HG03439 (cell line): ENCODE data around the gene GPR137B.
"Not testable (repeated sequence)": the region's sequence is repeated elsewhere in the genome, so short reads cannot be mapped to it uniquely, and the experiment has no call there.

ENCODE experiments used
- ATAC-seq: cut with Tn5 transposase; IDR thresholded peaks from one replicate; pipeline ENCODE4 v1.9.1; 2021; ENCODE audit warnings: mild to moderate bottlenecking, moderate library complexity; ENCODE audit not compliant: unreplicated experiment

GPR137B gene

GRCh38 chr1:236159704-236160539 is 17.6 kb downstream of the GPR137B start:
- ATAC-seq: peak; percentile 47

- no peak for ATAC-seq
These were observed 18.3 kb downstream of the GPR137B start for GRCh38 chr1:236160540-236161127.

- ATAC-seq: no peak
These were observed 18.9 kb downstream of the GPR137B start for GRCh38 chr1:236161230-236161629.

- not testable (repeated sequence) for ATAC-seq
These were observed 19.4 kb downstream of the GPR137B start for GRCh38 chr1:236161755-236162154.

- ATAC-seq: no peak
These were observed 21.3 kb downstream of the GPR137B start for GRCh38 chr1:236163463-236164153.

GRCh38 chr1:236164273-236164672 is 21.9 kb downstream of the GPR137B start:
- ATAC-seq: no peak

- no peak for ATAC-seq
These were observed 23.1 kb downstream of the GPR137B start for GRCh38 chr1:236165238-236165981.

- no peak for ATAC-seq
These were observed 23.7 kb downstream of the GPR137B start for GRCh38 chr1:236166041-236166440.

- ATAC-seq: no peak
These were observed 24.8 kb downstream of the GPR137B start for GRCh38 chr1:236167154-236167553.

- ATAC-seq: no peak
These were observed 25.2 kb downstream of the GPR137B start for GRCh38 chr1:236167578-236167977.

GRCh38 chr1:236168716-236169429 is 26.5 kb downstream of the GPR137B start:
- peak; percentile 75 for ATAC-seq

- ATAC-seq: no peak
These were observed 29.8 kb downstream of the GPR137B start for GRCh38 chr1:236172041-236172579.

GRCh38 chr1:236173174-236173767 is 30.9 kb downstream of the GPR137B start:
- no peak for ATAC-seq

GRCh38 chr1:236175642-236176336 is 33.5 kb downstream of the GPR137B start:
- no peak for ATAC-seq

- ATAC-seq: no peak
These were observed 34.3 kb downstream of the GPR137B start for GRCh38 chr1:236176337-236177336.

- ATAC-seq: no peak
These were observed 37.3 kb downstream of the GPR137B start for GRCh38 chr1:236179634-236180033.

GRCh38 chr1:236181059-236181458 is 38.7 kb downstream of the GPR137B start:
- no peak for ATAC-seq

- ATAC-seq: no peak
These were observed 43.3 kb downstream of the GPR137B start for GRCh38 chr1:236185687-236186086.
